Amniotic epithelial cell (primary cell): ENCODE data around the gene BLTP2.
"Not testable (repeated sequence)": the region's sequence is repeated elsewhere in the genome, so short reads cannot be mapped to it uniquely, and the experiment has no call there.

Source experiments
- DNase-seq: peaks from one replicate; pipeline ENCODE4 v3.0.0-alpha.2; 2010; ENCODE audit warnings: low read depth

Gene BLTP2

DNA sequence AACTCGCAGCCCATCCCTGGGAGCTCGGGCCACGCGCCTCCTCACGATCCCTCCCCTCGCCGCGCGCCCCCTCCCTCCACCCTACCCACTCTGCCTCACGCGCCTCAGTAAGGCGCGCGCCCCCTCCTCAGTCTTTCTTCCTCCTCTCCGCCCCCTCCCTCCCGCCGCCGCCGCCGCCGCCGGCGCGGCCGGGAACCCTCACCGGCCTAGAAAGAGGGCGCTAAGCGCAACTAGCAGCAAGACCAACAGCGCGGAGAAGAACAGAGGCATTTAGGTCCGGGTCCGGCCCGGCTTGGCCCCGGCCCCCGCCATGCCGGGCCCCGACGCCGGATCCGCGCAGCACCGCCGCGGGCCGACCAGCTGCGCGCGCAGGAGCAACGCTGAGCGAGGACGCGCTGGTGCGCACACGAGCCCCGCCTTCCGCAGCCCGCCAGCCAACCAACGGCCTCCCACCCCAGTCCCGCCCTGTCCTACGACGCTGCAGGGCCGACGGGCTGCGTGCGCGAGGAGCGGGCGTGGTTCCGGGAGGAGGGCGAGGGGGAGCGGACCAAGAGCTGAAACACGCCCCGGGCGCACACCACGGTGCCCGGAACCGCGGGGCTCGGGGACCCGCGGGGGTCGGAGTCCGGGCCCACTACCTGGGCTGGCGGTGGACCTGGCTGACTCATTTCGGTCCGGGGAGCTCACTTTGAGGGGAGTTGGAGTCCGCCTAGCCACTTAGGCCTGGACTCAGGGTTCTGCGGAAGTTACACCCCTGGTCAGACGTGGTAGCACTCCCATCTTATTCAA is at the start of gene BLTP2:
Gene BLTP2, minus strand, starts transcription at position 372 of the 789 bp plus-strand sequence. Its CDS starts 102 bp downstream, at position 270.
- DNase-seq = peak; percentile 90

DNA sequence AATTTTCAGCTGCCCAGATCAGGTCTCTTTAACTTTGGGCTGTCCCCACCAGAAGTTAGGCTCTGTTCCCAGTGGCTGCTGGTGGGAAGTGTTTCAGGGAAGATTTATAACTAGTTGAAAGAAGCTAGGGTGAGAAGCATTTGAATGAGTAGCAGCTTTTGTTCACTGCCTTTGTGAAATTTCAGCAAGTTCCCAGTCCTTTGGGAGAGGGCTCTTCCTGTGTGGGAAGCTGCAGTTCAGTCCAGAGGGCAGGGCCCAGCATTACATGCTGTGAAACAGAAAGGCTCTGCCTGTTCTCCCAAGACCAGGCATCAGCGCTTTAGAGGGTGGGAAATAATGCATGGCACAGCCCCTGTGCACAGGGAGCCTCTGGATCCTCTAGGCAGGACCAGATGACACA is 48.9 kb upstream of the BLTP2 start:
- no peak for DNase-seq

DNA sequence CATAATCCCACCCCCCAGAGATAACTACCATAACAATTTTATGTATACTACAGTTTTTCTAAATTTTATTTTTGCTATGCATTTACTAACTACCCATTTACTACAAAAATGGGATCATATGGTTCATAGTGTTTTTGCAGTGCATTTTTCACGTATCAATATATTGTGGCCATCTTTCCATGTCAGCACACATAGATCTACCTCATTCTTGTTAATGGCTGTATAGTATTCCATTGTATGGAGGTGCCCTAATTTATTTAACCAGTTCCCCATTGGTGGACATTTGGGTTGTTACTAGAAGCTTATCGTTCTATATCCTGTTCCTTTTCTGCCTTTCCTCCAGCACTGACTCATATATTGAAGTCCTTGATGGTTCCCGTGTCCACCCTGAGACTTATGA is 44.1 kb upstream of the BLTP2 start:
- no peak for DNase-seq

DNA sequence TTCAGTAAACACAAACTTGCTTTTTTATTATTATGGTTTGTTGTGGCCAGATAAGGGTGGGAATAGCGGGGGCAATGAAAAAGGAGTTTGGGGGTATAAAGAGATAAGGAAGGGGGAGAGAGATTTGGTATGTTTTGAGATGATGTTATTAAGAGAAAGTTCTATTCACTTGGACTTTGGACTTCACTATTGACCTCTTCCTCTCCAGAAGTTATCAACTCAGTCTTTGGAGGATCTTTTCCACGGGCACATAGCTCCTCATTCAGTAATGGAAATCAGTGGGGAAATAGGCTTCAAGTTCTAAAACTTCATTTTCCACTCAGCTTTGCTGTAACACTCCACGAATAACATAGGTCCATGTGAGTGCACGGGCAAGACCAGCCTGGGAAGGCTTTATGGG is 43.5 kb upstream of the BLTP2 start:
- DNase-seq = no peak

DNA sequence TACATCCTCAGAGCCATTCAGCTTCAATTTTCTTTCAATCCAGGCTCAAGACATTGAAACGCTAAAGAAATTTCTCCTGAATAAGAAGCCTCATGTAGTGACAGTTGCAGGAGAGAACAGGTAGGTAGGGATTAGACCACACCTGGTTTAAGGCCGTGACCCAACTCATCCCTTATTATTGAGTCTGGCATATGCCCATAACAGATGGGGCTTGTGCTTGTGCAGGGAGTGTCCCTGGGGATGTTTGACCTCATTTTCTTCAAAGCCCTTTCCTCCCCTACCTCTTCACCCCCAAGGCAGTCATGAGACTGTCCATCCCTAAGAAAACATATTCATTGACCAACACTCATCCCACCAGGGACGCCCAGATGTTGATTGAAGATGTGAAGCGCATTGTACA is 41.3 kb upstream of the BLTP2 start:
- no peak for DNase-seq

DNA sequence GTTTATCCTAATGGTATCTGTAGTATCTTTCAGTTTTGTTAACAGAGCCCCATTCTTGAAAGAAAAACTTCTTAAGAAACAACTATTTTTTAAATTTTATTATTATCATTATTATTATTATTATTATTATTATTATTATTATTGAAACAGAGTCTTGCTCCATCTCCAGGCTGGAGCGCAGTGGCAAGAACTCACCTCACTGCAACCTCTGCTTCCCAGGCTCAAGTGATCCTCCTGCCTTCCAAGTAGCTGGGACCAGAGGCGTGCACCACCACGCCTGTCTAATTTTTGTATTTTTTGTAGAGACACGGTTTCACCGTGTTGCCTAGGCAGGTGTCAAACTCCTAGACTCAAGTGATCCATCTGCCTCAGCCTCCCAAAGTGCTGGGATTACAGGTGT is 40.4 kb upstream of the BLTP2 start:
- no peak for DNase-seq

DNA sequence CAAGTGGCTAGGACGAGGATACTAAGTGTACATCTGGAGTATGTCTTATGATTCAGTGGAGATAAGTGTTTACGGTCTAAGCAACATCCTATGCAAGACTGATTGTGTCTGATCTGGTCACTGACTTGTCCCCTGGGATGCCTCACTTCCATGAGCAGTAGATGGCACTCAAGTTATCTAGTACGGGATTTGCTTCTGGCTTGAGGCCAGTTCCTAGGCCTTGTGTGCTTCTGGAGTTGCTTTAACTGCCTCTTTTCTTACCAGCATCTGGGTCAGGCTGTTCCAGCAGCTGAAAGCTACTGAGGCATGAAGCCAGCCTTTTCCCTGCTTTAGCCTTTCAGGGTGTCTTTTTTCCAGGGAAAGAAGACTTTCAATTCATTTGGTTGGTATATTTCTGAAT is 40.0 kb upstream of the BLTP2 start:
- peak; percentile 76 for DNase-seq

DNA sequence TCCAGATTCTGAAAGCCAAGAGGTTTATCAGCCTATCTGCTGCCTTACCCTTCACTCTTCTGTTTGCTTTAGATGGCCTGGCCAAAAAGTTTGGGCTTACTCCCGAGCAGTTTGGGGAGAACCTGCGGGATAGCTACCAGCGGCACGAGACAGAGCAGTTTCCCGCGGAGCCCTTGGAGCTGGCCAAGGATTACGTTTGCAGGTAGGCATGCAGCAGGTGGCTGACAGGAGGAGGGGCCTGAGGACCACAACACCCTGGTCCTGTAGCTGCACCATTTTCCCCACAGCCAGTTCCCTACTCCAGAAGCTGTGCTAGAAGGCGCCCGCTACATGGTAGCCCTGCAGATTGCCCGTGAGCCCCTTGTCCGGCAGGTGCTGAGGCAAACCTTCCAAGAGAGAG is 37.7 kb upstream of the BLTP2 start:
- DNase-seq = no peak

DNA sequence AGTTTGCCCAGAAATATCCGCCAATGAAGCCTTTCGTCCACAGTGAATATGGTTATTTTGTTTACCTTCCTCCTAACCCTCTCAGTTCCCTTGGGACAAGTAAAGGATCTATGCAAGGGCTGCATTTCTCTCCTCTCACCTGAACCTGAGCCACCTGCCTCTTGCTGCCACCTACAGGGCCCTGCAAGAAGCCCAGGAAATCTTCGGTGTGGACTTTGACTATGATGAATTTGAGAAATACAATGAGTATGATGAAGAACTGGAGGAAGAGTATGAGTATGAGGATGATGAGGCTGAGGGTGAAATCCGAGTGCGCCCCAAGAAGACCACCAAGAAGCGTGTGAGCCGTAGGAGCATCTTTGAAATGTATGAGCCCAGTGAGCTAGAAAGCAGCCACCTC is 31.0 kb upstream of the BLTP2 start:
- DNase-seq = no peak

DNA sequence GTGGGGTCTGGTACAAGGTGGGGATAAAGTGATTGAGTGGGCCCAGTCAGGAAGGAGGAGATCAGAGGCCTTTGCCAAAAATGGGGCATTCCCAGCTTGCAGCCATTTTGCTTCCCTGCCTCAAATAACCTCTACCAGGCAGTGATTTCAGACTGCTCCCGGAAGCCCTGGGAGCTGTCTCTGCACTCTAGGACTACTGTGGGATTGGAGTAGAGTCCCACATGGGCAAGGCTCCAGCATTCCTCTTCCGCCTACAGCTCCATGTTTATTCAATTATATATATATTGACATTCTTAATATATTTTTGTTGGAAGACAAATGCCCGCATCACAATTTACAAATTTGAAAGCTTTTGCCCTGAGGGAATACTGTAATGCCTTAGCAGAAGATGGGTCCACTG is 30.5 kb upstream of the BLTP2 start:
- DNase-seq = no peak

DNA sequence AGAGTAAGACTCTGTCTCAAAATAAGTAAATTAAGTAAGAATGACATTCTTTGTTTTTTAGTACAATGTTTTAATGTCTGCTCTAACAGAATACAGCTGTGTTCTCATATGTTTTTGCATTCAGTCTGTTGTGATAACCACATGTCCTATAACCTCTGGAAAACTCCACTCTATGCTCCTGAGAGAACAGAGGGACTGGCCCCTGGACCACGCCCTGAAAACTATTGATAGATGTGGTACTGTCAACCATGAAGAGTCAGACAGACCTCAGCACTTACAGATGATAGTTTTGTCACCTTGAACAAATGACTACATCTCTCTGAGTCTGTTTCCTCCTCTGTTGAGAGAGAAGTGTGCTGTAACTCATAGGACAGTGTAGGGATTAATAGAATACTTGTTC is 25.0 kb upstream of the BLTP2 start:
- no peak for DNase-seq

DNA sequence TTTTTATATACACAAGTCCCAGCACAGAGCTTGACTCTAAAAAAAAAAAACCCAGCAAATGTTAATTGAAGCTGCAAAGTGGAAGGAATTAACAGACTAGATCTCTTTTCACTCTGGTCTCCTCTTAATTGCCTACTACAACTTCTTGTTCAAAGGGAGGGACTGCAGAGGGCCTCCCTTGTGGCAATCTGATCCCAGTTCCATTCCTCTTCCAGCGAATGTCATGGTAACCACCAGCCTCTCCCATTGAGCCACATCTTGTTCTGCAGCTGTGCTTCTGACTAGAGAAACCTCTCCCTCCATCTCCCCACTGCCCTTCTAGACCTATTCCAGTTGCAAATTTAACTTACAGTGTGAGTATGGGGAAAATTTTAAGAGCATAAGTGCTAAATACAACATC is 22.9 kb upstream of the BLTP2 start:
- no peak for DNase-seq

DNA sequence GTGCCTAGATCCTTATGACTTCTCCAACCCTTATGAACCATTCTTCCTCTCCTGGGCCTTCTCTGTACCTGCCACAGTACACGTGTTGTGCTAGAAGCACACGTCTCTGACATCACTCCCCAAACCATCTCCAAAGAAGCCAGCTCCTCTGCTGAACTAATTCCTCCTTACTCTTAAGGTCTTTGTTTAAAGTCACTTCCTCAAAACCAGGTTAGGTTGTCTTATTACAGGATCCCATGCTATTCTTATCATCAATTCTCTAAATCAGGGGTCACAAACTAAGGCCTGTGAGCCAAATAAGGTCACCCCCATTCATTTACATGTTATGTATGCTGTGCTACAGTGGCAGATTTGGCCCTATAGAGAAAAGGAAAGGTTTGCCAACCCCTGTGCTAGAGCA is 21.0 kb upstream of the BLTP2 start:
- DNase-seq = no peak

DNA sequence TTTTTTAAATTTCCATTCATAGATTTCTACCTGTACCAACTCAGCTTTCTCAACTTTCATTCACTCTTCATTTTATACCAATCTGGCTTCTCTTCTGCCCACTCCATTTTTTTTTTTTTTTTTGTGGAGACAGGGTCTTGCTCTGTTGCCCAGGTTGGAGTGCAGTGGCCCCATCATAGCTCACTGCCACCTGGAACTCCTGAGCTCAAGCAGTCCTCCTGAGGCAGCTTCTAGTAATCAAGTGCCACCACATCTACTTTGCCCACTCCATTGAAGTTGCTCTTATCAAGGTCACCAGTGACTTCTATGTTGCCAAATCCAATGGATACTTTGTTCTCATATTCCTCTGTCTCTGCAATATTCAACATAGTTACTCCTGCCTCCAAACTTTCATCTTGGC is 18.8 kb upstream of the BLTP2 start:
- DNase-seq = no peak

DNA sequence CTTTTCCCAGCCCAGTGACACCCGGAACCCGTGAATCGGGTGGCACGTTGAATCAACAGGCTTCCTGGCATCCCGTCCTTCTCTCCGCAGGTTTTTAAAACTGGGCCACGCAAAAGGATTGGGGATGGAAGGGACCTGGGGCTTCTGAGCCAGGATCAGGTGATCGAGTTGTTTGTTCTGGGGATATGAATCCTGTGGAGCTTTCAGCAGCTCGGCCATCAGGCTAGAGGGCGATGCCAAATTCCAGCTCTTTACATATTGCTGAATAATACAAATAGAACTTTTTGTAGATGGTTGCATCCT is 17.5 kb upstream of the BLTP2 start:
- DNase-seq = no peak

DNA sequence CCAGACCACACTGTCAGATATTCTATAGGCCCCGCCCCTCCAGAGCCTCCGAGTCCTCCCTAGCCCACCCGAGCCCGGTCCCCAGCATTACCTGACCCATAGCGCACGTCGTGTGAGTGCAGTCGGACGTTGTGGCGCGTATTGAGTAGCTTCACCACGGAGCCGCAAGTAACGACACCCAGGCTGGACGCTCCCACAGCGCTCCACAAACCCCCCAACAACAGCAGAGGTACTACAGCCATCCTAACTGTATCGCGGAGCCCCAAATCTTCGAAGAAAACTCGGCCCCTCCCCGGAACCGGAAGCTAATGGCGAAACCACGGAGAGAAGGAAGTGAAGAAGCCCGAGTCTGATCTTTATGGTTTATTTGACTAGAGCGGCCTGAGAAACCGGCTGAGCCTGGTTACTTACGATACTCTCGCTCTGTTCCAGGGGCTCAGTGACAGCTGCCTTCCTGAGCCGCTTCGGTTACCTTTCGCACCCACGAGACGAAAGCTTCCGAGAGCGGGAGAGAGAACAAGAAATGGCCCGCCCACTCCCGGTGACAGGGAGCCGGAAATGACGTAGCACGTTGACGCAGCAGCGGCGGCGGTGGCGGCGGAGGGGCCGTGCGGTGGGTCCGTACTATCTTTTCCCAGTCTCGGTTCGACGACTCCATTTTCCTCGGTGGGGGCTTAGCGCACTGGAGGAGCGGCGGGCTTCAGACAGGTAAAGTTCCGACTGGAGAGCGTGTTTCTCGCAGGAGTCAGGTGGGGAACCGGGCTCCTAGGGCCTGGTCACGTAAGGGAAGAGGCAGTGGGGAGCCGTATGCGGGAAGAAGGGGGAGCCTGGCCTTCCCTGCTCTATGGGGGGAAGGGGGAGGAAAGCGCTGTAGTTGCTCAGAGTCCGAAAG is 16.9 kb upstream of the BLTP2 start, which contains the start of the genes SDF2 and SUPT6H:
Gene SDF2, minus strand, starts transcription at position 272 of the 892 bp plus-strand sequence. Its CDS starts 30 bp downstream, at position 242.
Gene SUPT6H, plus strand, starts transcription at position 571 of the 892 bp plus-strand sequence. CDS start 11,197 bp downstream, outside the sequence.
- DNase-seq = peak; percentile 74

DNA sequence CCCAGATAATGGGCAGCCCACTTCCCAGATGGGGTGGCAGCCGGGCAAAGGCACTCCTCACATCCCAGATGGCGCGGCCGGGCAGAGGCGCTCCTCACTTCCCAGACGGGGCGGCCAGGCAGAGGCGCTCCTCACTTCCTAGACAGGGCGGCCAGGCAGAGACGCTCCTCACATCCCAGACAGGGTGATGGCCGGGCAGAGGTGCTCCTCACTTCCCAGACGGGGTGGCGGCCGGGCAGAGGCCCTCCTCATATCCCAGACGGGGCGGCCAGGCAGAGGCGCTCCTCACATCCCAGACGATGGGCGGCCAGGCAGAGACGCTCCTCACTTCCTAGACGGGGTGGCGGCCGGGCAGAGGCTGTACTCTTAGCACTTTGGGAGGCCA is 14.5 kb upstream of the BLTP2 start:
- not testable (repeated sequence) for DNase-seq

DNA sequence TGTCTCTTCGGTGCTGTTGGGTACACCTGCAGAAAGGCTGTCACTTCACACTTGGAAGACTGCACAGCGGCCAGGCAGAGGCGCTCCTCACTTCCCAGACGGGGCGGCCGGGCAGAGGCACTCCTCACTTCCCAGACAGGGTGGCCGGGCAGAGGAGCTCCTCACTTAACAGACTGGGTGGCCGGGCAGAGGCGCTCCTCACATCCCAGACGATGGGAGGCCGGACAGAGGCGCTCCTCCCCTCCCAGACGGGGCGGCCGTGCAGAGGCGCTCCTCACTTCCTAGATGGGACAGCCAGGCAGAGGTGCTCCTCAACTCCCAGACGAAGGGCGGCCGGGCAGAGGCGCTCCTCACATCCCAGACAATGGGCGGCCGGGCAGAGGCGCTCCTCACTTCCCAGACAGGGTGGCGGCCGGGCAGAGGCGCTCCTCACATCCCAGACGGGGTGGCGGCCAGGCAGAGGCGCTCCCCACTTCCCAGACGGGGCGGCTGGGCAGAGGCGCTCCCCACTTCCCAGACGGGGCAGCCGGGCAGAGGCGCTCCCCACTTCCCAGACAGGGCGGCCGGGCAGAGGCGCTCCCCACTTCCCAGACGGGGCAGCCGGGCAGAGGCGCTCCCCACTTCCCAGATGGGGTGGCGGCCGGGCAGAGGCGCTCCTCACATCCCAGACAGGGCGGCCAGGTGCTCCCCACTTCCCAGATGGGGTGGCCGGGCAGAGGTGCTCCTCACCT is 14.0 kb upstream of the BLTP2 start:
- DNase-seq = not testable (repeated sequence)

DNA sequence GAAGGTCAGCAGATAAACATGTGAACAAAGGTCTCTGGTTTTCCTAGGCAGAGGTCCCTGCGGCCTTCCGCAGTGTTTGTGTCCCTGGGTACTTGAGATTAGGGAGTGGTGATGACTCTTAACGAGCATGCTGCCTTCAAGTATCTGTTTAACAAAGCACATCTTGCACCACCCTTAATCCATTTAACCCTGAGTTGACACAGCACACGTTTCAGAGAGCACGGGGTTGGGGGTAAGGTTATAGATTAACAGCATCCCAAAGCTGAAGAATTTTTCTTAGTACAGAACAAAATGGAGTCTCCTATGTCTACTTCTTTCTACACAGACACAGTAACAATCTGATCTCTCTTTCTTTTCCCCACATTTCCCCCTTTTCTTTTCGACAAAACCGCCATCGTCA is 13.4 kb upstream of the BLTP2 start:
- not testable (repeated sequence) for DNase-seq

DNA sequence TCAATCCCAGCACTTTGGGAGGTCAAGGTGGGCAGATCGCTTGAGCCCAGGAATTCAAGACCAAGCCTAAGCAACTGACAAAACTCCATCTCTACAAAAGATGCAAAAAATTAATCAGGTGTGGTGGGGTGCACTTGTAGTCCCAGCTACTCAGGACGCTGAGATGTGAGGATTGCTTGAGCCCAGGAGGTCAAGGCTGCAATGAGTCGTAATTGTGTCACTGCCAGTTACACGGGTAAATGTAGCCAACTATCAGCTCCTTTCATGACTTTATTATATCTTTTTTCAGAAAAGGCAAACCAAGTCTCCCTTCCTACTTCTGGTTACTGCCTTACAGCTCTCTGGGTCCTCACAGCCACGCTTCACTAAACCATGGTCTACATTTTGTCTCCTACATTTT is 12.8 kb upstream of the BLTP2 start:
- DNase-seq = peak; percentile 12

DNA sequence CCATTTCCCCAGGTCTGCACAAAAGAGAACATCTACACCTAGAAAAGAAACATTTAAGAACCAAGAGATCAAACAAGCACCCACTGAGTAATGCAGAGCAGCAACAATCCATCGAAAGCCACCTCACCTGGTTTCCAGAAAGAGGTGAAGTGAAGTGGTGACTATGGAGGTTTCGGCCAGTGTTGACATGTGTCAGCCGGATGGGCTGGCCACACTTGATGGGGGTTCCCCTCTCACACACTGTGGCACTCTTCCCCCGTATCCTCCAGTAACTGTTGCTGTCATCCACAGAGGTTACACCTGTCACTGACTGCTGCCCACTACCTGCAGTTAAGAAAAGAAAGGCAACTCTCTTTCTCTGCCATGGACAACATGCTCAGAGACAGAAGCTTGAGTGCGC is 10.2 kb upstream of the BLTP2 start:
- no peak for DNase-seq

DNA sequence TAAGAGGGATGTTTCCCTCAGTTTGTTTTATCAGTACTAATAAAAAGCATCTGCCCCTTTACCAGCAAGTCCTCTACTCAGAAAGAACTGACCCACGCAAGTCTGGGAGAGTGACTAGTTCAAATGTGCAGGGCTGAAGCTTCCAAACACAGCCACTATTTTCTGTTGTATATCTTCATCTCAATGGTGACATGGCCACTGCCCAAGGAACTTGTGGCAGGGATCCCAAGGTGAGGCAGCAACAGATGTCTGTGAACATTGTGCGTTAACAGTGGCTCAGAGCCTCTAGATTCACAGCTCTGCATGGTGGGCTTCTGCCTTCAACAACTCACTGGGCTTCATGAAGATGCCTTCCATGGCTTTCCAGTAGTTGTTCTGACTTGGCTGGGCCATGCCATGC is 3.7 kb upstream of the BLTP2 start:
- DNase-seq = no peak
